ENCODE data around the gene ZNF792. TPM values are rescaled to one million over a fixed set of nuclear protein-coding genes. Genes with fewer than 3 reads are reported as not detected.

The ZNF792 gene
- polyA plus RNA-seq, 1 of the 3 experiments (the other 2 are of a cell fraction) = 1.5 TPM

DNA sequence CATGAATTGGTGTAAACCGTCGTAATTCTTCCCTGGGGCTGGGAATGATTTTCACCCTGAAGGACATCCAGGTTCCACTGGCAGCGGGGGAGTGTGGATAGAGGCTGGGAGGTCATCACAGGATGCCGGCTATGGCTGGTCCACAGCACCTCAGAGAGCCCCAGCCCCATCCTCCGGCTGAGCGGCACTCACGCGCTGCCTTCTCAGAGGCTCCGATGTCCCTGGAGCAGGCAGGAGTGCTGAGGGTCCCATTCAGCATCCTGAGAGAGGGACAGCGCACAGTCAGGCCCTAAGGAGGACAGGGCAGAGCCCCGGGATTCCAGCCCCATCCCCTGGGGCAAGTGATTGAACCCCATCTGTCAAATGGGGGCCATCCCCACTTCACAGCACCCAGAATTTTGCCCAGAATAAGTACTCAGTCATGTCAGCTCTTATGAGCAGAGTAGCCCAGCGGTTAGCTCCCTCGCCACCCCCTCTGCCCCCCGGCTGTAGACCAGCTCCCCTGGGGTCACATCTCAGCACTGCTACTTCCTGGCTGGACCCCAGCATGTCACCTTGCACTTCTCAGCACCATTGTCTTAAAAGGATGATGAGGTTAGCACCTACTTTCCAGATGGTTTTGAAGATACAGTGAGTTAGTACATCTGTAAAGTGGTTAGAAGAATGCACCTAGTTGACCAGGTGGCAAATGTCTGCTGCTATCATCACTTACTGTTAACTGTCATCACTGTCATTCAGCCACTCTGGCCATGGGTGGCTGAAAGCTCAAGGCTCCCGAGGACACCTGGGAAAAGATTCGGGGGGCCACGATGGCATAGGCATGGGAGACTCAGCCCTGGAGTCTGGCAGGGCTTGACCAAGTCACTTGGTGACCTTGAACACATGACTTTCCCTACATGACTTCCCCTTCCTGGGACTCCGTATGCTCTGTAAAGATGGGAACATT, 48.0 kb upstream of the ZNF792 start:
- Histone ChIP-seq H4K20me1 (ENCODE audit: insufficient read depth) (peaks cover 7% of the 10 kb centered on the region; the same call in 1 of the 2 replicates), H3K4me3 (ENCODE audit: low read depth in 2 of 2, low read length in 1 of 2) (no peak overlapping the region), H3F3A (replicated peaks; ENCODE audit: insufficient read depth) (no peaks in the 10 kb centered on the region), H3K4me1 (ENCODE audit: control insufficient read depth in 1 of 2, insufficient read depth in 2 of 2, low read depth in 1 of 2, low read length in 1 of 2) (peaks cover 0 to 5% of the 10 kb centered on the region in 2 experiments; a peak in 1 of 4 replicates), H3K79me2 (ENCODE audit: insufficient read depth) (peaks cover 11% of the 10 kb centered on the region; the same call in 1 of the 2 replicates), H3K27ac (ENCODE audit: low read depth in 2 of 2, low read length in 1 of 2) (no peak overlapping the region), H3K4me2 (no peak overlapping the region), H3K9me3 (no peaks in the 10 kb centered on the region), H3K27me3 (ENCODE audit: insufficient read depth) (no peaks in the 10 kb centered on the region), H3K9ac (no peak overlapping the region), H3K36me3 (replicated peaks in 1 of 2; ENCODE audit: control insufficient read depth in 1 of 2, insufficient read depth in 2 of 2, low read length in 1 of 2) (peaks cover 30 to 58% of the 10 kb centered on the region in 2 experiments), H3K9me2 (no peaks in the 10 kb centered on the region), H2AFZ (ENCODE audit: low read depth) (no peak overlapping the region)
- TF ChIP-seq RXRA (IDR thresholded peaks at IDR 0.05; ENCODE audit: borderline replicate concordance, low read depth) (no peak), MXI1 (IDR thresholded peaks at IDR 0.05; ENCODE audit: low read depth, low read length) (no peak), EP300 (IDR thresholded peaks at IDR 0.05; ENCODE audit: borderline replicate concordance in 1 of 2, low read depth in 1 of 2, low read length in 1 of 2) (no peak), RFX5 (IDR thresholded peaks at IDR 0.05; ENCODE audit: low read length) (no peak), TCF12 (IDR thresholded peaks at IDR 0.05) (no peak), RAD21 (IDR thresholded peaks at IDR 0.05; ENCODE audit: low read length) (no peak), EZH2phosphoT487 (IDR thresholded peaks at IDR 0.05; ENCODE audit: borderline replicate concordance, low read depth) (no peak), NRF1 (IDR thresholded peaks at IDR 0.05; ENCODE audit: low read depth, low read length) (no peak), MEF2A (IDR thresholded peaks at IDR 0.05; ENCODE audit: borderline replicate concordance, low read depth) (no peak), YY1 (IDR thresholded peaks at IDR 0.05; ENCODE audit: low read depth) (no peak), FOXM1 (IDR thresholded peaks at IDR 0.05; ENCODE audit: low read depth) (no peak)
- TF ChIP-seq, protein P1, sequence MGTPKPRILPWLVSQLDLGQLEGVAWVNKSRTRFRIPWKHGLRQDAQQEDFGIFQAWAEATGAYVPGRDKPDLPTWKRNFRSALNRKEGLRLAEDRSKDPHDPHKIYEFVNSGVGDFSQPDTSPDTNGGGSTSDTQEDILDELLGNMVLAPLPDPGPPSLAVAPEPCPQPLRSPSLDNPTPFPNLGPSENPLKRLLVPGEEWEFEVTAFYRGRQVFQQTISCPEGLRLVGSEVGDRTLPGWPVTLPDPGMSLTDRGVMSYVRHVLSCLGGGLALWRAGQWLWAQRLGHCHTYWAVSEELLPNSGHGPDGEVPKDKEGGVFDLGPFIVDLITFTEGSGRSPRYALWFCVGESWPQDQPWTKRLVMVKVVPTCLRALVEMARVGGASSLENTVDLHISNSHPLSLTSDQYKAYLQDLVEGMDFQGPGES (IDR thresholded peaks at IDR 0.05; ENCODE audit: low read depth, low read length) = no peak
- CTCF ChIA-PET = interaction anchor here (1.1 to 6.6 kb wide), 8 partner anchors 8 to 40 kb away, joined by 3 to 38 read pairs (median 7); partner anchors contain the start of genes GRAMD1A and SCN1B
- POLR2A ChIA-PET = interaction anchor here (1.0 kb wide), 1 partner anchor 11 kb away, joined by 3 read pairs; no protein-coding TSS in a partner anchor
- DNase-seq = peak; percentile 20
- 92% methylated on average over 16 of the region's 18 CpGs for WGBS (ENCODE audit: low lambda C conversion rate)

DNA sequence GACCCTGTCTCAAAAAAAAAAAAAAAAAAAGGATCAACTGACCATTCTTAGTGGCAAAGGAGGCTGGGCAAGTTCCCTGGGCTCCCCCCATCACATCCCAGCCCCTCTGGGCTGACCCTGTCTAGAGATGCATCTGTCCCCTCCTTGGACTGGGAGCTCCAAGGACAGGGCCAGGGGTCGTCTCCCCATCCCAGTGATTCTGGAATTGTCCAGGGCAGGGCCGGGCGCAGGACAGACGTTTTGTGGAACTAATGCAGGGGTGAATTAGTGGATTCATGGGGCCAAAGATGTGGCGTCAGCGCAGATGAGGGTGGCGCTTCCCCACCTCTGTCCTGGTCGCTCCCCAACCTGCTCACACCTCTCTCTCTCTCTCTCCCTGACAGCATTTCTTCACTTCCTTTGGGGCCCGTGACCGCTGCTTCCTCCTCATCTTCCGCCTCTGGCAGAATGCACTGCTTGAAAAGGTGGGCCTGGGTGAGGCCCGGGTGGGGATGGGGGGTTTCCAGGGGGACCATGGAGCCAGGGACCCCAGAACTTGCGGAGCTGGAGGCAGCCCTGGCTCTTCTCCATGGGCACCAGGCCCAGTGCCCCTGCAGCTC, 47.2 kb upstream of the ZNF792 start:
- H3F3A ChIP-seq (replicated peaks; ENCODE audit: insufficient read depth) = no peaks in the 10 kb centered on the region
- H3K9me2 ChIP-seq = no peaks in the 10 kb centered on the region
- H3K4me2 ChIP-seq = no peak overlapping the region
- H3K27me3 ChIP-seq (ENCODE audit: insufficient read depth) = no peaks in the 10 kb centered on the region
- H3K9me3 ChIP-seq = no peaks in the 10 kb centered on the region
- H3K27ac ChIP-seq (ENCODE audit: low read depth in 2 of 2, low read length in 1 of 2) = no peak overlapping the region
- peaks cover 15% of the 10 kb centered on the region for H4K20me1 ChIP-seq (ENCODE audit: insufficient read depth)
- H3K9ac ChIP-seq = no peak overlapping the region
- 87% methylated on average over 12 of the region's 13 CpGs for WGBS (ENCODE audit: low lambda C conversion rate)
- no peak overlapping the region for H2AFZ ChIP-seq (ENCODE audit: low read depth)
- POLR2A ChIA-PET = interaction anchor here (0.6 kb wide), 1 partner anchor 8 kb away, joined by 3 read pairs; no protein-coding TSS in a partner anchor
- CTCF ChIA-PET = interaction anchor here (1.3 to 6.6 kb wide), 3 partner anchors 10 to 37 kb away, joined by 3 to 38 read pairs (median 16); partner anchors contain the start of gene GRAMD1A
- peaks cover 29 to 57% of the 10 kb centered on the region in 2 experiments for H3K36me3 ChIP-seq (replicated peaks in 1 of 2; ENCODE audit: control insufficient read depth in 1 of 2, insufficient read depth in 2 of 2, low read length in 1 of 2)
- peaks cover 0 to 5% of the 10 kb centered on the region in 2 experiments; a peak in 1 of 4 replicates for H3K4me1 ChIP-seq (ENCODE audit: control insufficient read depth in 1 of 2, insufficient read depth in 2 of 2, low read depth in 1 of 2, low read length in 1 of 2)
- DNase-seq = no peak
- no peak overlapping the region for H3K4me3 ChIP-seq (ENCODE audit: low read depth in 2 of 2, low read length in 1 of 2)
- H3K79me2 ChIP-seq (ENCODE audit: insufficient read depth) = peaks cover 19% of the 10 kb centered on the region; the same call in 1 of the 2 replicates
- TF ChIP-seq, protein P2, sequence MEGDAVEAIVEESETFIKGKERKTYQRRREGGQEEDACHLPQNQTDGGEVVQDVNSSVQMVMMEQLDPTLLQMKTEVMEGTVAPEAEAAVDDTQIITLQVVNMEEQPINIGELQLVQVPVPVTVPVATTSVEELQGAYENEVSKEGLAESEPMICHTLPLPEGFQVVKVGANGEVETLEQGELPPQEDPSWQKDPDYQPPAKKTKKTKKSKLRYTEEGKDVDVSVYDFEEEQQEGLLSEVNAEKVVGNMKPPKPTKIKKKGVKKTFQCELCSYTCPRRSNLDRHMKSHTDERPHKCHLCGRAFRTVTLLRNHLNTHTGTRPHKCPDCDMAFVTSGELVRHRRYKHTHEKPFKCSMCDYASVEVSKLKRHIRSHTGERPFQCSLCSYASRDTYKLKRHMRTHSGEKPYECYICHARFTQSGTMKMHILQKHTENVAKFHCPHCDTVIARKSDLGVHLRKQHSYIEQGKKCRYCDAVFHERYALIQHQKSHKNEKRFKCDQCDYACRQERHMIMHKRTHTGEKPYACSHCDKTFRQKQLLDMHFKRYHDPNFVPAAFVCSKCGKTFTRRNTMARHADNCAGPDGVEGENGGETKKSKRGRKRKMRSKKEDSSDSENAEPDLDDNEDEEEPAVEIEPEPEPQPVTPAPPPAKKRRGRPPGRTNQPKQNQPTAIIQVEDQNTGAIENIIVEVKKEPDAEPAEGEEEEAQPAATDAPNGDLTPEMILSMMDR (IDR thresholded peaks at IDR 0.05) = no peak
- TF ChIP-seq TCF12 (IDR thresholded peaks at IDR 0.05) = no peak
- no peak for TF ChIP-seq CHD2 (IDR thresholded peaks at IDR 0.05; ENCODE audit: low read length, partially characterized antibody)
- TF ChIP-seq ELF1 (IDR thresholded peaks at IDR 0.05) = no peak
- no peak for TF ChIP-seq POLR2AphosphoS5 (IDR thresholded peaks at IDR 0.05; ENCODE audit: low read depth, low read length)
- TF ChIP-seq MEF2A (IDR thresholded peaks at IDR 0.05; ENCODE audit: borderline replicate concordance, low read depth) = no peak
- no peak for TF ChIP-seq JUND (IDR thresholded peaks at IDR 0.05)
- TF ChIP-seq, protein P3, sequence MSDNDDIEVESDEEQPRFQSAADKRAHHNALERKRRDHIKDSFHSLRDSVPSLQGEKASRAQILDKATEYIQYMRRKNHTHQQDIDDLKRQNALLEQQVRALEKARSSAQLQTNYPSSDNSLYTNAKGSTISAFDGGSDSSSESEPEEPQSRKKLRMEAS (IDR thresholded peaks at IDR 0.05; ENCODE audit: low read depth) = no peak
- TF ChIP-seq NRF1 (IDR thresholded peaks at IDR 0.05; ENCODE audit: low read depth, low read length) = no peak
- no peak for TF ChIP-seq TAF1 (IDR thresholded peaks at IDR 0.05; ENCODE audit: borderline replicate concordance, low read depth, low read length)

All from SK-N-SH (cell line).